Activated naive CD4-positive, alpha-beta T cell treated with anti-CD3 and anti-CD28 coated beads, Interleukin-2, amount 10 ng/mL, durations not matched to agents 7 days and 5 days (primary cell): ENCODE measurements around the gene DNAH10.

Source experiments
- CTCF ChIA-PET: fragments of 350-600 bp; sonication (Branson Sonifier 250); formaldehyde crosslinking; loops from one replicate; lab custom pipeline; 2021; ENCODE audit warnings: antibody characterized with exemption; lab: Charles Lee
- DNase-seq: peaks from one replicate; pipeline ENCODE4 v3.0.0-alpha.2; 2020
- H3K27ac Mint-ChIP-seq: one replicate; pipeline ENCODE4 v1.8.0; 2021; ENCODE audit warnings: mild to moderate bottlenecking, moderate library complexity, mixed read lengths
- H3K27me3 Mint-ChIP-seq: one replicate; pipeline ENCODE4 v1.8.0; 2021; ENCODE audit warnings: mild to moderate bottlenecking, mixed read lengths
- H3K36me3 Mint-ChIP-seq: one replicate; pipeline ENCODE4 v1.8.0; 2021; ENCODE audit warnings: mixed read lengths
- H3K4me1 Mint-ChIP-seq: one replicate; pipeline ENCODE4 v1.8.0; 2021; ENCODE audit warnings: mixed read lengths
- H3K4me3 Mint-ChIP-seq: one replicate; pipeline ENCODE4 v1.8.0; 2021; ENCODE audit warnings: mild to moderate bottlenecking, moderate library complexity, mixed read lengths
- H3K9me3 Mint-ChIP-seq: one replicate; pipeline ENCODE4 v1.8.0; 2021; ENCODE audit warnings: mixed read lengths

Gene DNAH10

GRCh38 chr12:123931686-123932321 is 169.7 kb downstream of the DNAH10 start:
- CTCF ChIA-PET: interaction anchor here (0.6 to 2.1 kb wide), 4 partner anchors 13 to 31 kb away, joined by 3 to 13 read pairs (median 8); no protein-coding TSS in a partner anchor
- Mint-ChIP-seq H3K27me3 (peaks cover 64% of the 10 kb centered on the region), H3K27ac (peak overlapping the region; percentile 35), H3K36me3 (peaks cover 7% of the 10 kb centered on the region), H3K9me3 (no peaks in the 10 kb centered on the region), H3K4me1 (peaks cover 31% of the 10 kb centered on the region), H3K4me3 (peak overlapping the region; percentile 5)
- DNase-seq: peak; percentile 71

- Mint-ChIP-seq H3K4me1 (peaks cover 41% of the 10 kb centered on the region), H3K27ac (no peak overlapping the region), H3K36me3 (peaks cover 11% of the 10 kb centered on the region), H3K4me3 (no peak overlapping the region), H3K9me3 (no peaks in the 10 kb centered on the region), H3K27me3 (peaks cover 50% of the 10 kb centered on the region)
- CTCF ChIA-PET: interaction anchor here (0.6 to 2.1 kb wide), 3 partner anchors 28 to 86 kb away, joined by 3 to 8 read pairs (median 8); no protein-coding TSS in a partner anchor
- DNase-seq: no peak
Observed at GRCh38 chr12:123933214-123933613, 171.1 kb downstream of the DNAH10 start.

- Mint-ChIP-seq H3K4me1 (peaks cover 50% of the 10 kb centered on the region), H3K4me3 (no peak overlapping the region), H3K27ac (no peak overlapping the region), H3K36me3 (peaks cover 11% of the 10 kb centered on the region), H3K27me3 (peaks cover 41% of the 10 kb centered on the region), H3K9me3 (no peaks in the 10 kb centered on the region)
- CTCF ChIA-PET: interaction anchor here (2.1 kb wide), 2 partner anchors 29 to 33 kb away, joined by 8 read pairs; no protein-coding TSS in a partner anchor
- no peak for DNase-seq
Observed at GRCh38 chr12:123934016-123934620, 172.0 kb downstream of the DNAH10 start.

- peaks cover 52% of the 10 kb centered on the region for H3K4me1 Mint-ChIP-seq
- no peak for DNase-seq
- no peaks in the 10 kb centered on the region for H3K9me3 Mint-ChIP-seq
- CTCF ChIA-PET: interaction anchor here (2.1 kb wide), 1 partner anchor 30 kb away, joined by 8 read pairs; no protein-coding TSS in a partner anchor
- no peak overlapping the region for H3K27ac Mint-ChIP-seq
- no peak overlapping the region for H3K4me3 Mint-ChIP-seq
- H3K36me3 Mint-ChIP-seq: peaks cover 11% of the 10 kb centered on the region
- H3K27me3 Mint-ChIP-seq: peaks cover 34% of the 10 kb centered on the region
Observed at GRCh38 chr12:123934829-123935228, 172.7 kb downstream of the DNAH10 start.

GRCh38 chr12:123935956-123936355 is 173.9 kb downstream of the DNAH10 start:
- H3K27me3 Mint-ChIP-seq: peaks cover 26% of the 10 kb centered on the region
- H3K36me3 Mint-ChIP-seq: peaks cover 11% of the 10 kb centered on the region
- no peaks in the 10 kb centered on the region for H3K9me3 Mint-ChIP-seq
- H3K27ac Mint-ChIP-seq: no peak overlapping the region
- peaks cover 48% of the 10 kb centered on the region for H3K4me1 Mint-ChIP-seq
- CTCF ChIA-PET: interaction anchor here (0.6 kb wide), 1 partner anchor 20 kb away, joined by 3 read pairs; no protein-coding TSS in a partner anchor
- DNase-seq: no peak
- H3K4me3 Mint-ChIP-seq: no peak overlapping the region

- peaks cover 44% of the 10 kb centered on the region for H3K4me1 Mint-ChIP-seq
- peak overlapping the region; percentile 82 for H3K27ac Mint-ChIP-seq
- peak overlapping the region; percentile 13 for H3K4me3 Mint-ChIP-seq
- peaks cover 13% of the 10 kb centered on the region for H3K36me3 Mint-ChIP-seq
- H3K27me3 Mint-ChIP-seq: peaks cover 20% of the 10 kb centered on the region
- CTCF ChIA-PET: no interaction called here
- no peak for DNase-seq
- no peaks in the 10 kb centered on the region for H3K9me3 Mint-ChIP-seq
Observed at GRCh38 chr12:123936471-123936870, 174.4 kb downstream of the DNAH10 start.

- H3K9me3 Mint-ChIP-seq: no peaks in the 10 kb centered on the region
- no peak for DNase-seq
- H3K36me3 Mint-ChIP-seq: peaks cover 18% of the 10 kb centered on the region
- H3K27ac Mint-ChIP-seq: peak overlapping the region; percentile 87
- peaks cover 14% of the 10 kb centered on the region for H3K27me3 Mint-ChIP-seq
- CTCF ChIA-PET: interaction anchor here (1.6 to 2.6 kb wide), 2 partner anchors 33 to 37 kb away, joined by 4 to 15 read pairs; no protein-coding TSS in a partner anchor
- H3K4me3 Mint-ChIP-seq: peak overlapping the region; percentile 59
- H3K4me1 Mint-ChIP-seq: peaks cover 37% of the 10 kb centered on the region
Observed at GRCh38 chr12:123936956-123937706, 175.0 kb downstream of the DNAH10 start.

GRCh38 chr12:123937707-123938591 is 175.8 kb downstream of the DNAH10 start:
- Mint-ChIP-seq H3K4me1 (peaks cover 31% of the 10 kb centered on the region), H3K27ac (peak overlapping the region; percentile 87), H3K9me3 (peaks cover 3% of the 10 kb centered on the region), H3K27me3 (peaks cover 14% of the 10 kb centered on the region), H3K4me3 (peak overlapping the region; percentile 59), H3K36me3 (peaks cover 25% of the 10 kb centered on the region)
- CTCF ChIA-PET: interaction anchor here (1.1 to 2.6 kb wide), 4 partner anchors 18 to 69 kb away, joined by 3 to 15 read pairs (median 4); no protein-coding TSS in a partner anchor
- DNase-seq: peak; percentile 73

- Mint-ChIP-seq H3K9me3 (peaks cover 3% of the 10 kb centered on the region), H3K36me3 (peaks cover 25% of the 10 kb centered on the region), H3K27ac (peak overlapping the region; percentile 87), H3K27me3 (peaks cover 6% of the 10 kb centered on the region), H3K4me1 (peaks cover 27% of the 10 kb centered on the region), H3K4me3 (peak overlapping the region; percentile 59)
- no peak for DNase-seq
- CTCF ChIA-PET: interaction anchor here (1.0 to 2.6 kb wide), 5 partner anchors 12 to 68 kb away, joined by 3 to 15 read pairs (median 4); no protein-coding TSS in a partner anchor
Observed at GRCh38 chr12:123938679-123939480, 176.8 kb downstream of the DNAH10 start.

- CTCF ChIA-PET: interaction anchor here (1.0 to 2.6 kb wide), 4 partner anchors 14 to 35 kb away, joined by 3 to 15 read pairs (median 4); no protein-coding TSS in a partner anchor
- H3K4me1 Mint-ChIP-seq: peaks cover 31% of the 10 kb centered on the region
- H3K36me3 Mint-ChIP-seq: peaks cover 25% of the 10 kb centered on the region
- H3K27ac Mint-ChIP-seq: peak overlapping the region; percentile 74
- no peak for DNase-seq
- peaks cover 3% of the 10 kb centered on the region for H3K9me3 Mint-ChIP-seq
- H3K4me3 Mint-ChIP-seq: no peak overlapping the region
- no peaks in the 10 kb centered on the region for H3K27me3 Mint-ChIP-seq
Observed at GRCh38 chr12:123939716-123940626, 177.9 kb downstream of the DNAH10 start.

- H3K27me3 Mint-ChIP-seq: no peaks in the 10 kb centered on the region
- DNase-seq: no peak
- H3K4me3 Mint-ChIP-seq: no peak overlapping the region
- peaks cover 3% of the 10 kb centered on the region for H3K9me3 Mint-ChIP-seq
- H3K36me3 Mint-ChIP-seq: peaks cover 25% of the 10 kb centered on the region
- peaks cover 31% of the 10 kb centered on the region for H3K4me1 Mint-ChIP-seq
- peak overlapping the region; percentile 74 for H3K27ac Mint-ChIP-seq
- CTCF ChIA-PET: interaction anchor here (1.7 kb wide), 1 partner anchor 35 kb away, joined by 4 read pairs; no protein-coding TSS in a partner anchor
Observed at GRCh38 chr12:123940627-123940966, 178.5 kb downstream of the DNAH10 start.

- H3K4me1 Mint-ChIP-seq: peaks cover 31% of the 10 kb centered on the region
- no peak overlapping the region for H3K27ac Mint-ChIP-seq
- peaks cover 25% of the 10 kb centered on the region for H3K36me3 Mint-ChIP-seq
- CTCF ChIA-PET: interaction anchor here (1.7 kb wide), 1 partner anchor 36 kb away, joined by 4 read pairs; no protein-coding TSS in a partner anchor
- no peak overlapping the region for H3K4me3 Mint-ChIP-seq
- DNase-seq: no peak
- no peaks in the 10 kb centered on the region for H3K27me3 Mint-ChIP-seq
- peaks cover 3% of the 10 kb centered on the region for H3K9me3 Mint-ChIP-seq
Observed at GRCh38 chr12:123941000-123941399, 178.9 kb downstream of the DNAH10 start.
